ENCODE measurements around the gene IKZF3.

IKZF3 gene

GRCh38 chr17:39899215-39899614 is 35.1 kb upstream of the IKZF3 start:
- H3K27me3 ChIP-seq (ENCODE audit: insufficient read depth, low read depth): no peaks in the 10 kb centered on the region
- H3K36me3 ChIP-seq (ENCODE audit: insufficient read depth): no peaks in the 10 kb centered on the region
- no peaks in the 10 kb centered on the region for H3K79me2 ChIP-seq (ENCODE audit: insufficient read depth, low read depth)
- H3K4me2 ChIP-seq: no peak overlapping the region
- no peak overlapping the region for H2AFZ ChIP-seq (ENCODE audit: low read depth)
- no peaks in the 10 kb centered on the region for H4K20me1 ChIP-seq (ENCODE audit: insufficient read depth)
- no peak overlapping the region for H3K4me3 ChIP-seq (IDR thresholded peaks at IDR 0.05; ENCODE audit: insufficient read depth, low read depth, low read length)
- TF ChIP-seq, protein P1, sequence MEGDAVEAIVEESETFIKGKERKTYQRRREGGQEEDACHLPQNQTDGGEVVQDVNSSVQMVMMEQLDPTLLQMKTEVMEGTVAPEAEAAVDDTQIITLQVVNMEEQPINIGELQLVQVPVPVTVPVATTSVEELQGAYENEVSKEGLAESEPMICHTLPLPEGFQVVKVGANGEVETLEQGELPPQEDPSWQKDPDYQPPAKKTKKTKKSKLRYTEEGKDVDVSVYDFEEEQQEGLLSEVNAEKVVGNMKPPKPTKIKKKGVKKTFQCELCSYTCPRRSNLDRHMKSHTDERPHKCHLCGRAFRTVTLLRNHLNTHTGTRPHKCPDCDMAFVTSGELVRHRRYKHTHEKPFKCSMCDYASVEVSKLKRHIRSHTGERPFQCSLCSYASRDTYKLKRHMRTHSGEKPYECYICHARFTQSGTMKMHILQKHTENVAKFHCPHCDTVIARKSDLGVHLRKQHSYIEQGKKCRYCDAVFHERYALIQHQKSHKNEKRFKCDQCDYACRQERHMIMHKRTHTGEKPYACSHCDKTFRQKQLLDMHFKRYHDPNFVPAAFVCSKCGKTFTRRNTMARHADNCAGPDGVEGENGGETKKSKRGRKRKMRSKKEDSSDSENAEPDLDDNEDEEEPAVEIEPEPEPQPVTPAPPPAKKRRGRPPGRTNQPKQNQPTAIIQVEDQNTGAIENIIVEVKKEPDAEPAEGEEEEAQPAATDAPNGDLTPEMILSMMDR (conservative IDR thresholded peaks at IDR 0.05; ENCODE audit: low read depth, low read length): no peak
- H3K9ac ChIP-seq: no peak overlapping the region
- no peak overlapping the region for H3K27ac ChIP-seq
- H3K4me1 ChIP-seq (ENCODE audit: low read depth, poor library complexity, severe bottlenecking): peaks cover 3% of the 10 kb centered on the region

GRCh38 chr17:39898088-39898487 is 34.0 kb upstream of the IKZF3 start:
- Histone ChIP-seq H3K27me3 (ENCODE audit: insufficient read depth, low read depth) (no peaks in the 10 kb centered on the region), H4K20me1 (ENCODE audit: insufficient read depth) (no peaks in the 10 kb centered on the region), H2AFZ (ENCODE audit: low read depth) (no peak overlapping the region), H3K4me2 (no peak overlapping the region), H3K4me3 (IDR thresholded peaks at IDR 0.05; ENCODE audit: insufficient read depth, low read depth, low read length) (no peak overlapping the region), H3K36me3 (ENCODE audit: insufficient read depth) (no peaks in the 10 kb centered on the region), H3K27ac (no peak overlapping the region), H3K4me1 (ENCODE audit: low read depth, poor library complexity, severe bottlenecking) (peaks cover 3% of the 10 kb centered on the region), H3K79me2 (ENCODE audit: insufficient read depth, low read depth) (no peaks in the 10 kb centered on the region), H3K9ac (no peak overlapping the region)
- TF ChIP-seq, protein P1 (conservative IDR thresholded peaks at IDR 0.05; ENCODE audit: low read depth, low read length): no peak

GRCh38 chr17:39894681-39895376 is 30.7 kb upstream of the IKZF3 start:
- Histone ChIP-seq H2AFZ (ENCODE audit: low read depth) (no peak overlapping the region), H3K27ac (no peak overlapping the region), H3K36me3 (ENCODE audit: insufficient read depth) (no peaks in the 10 kb centered on the region), H3K4me2 (no peak overlapping the region), H3K79me2 (ENCODE audit: insufficient read depth, low read depth) (no peaks in the 10 kb centered on the region), H4K20me1 (ENCODE audit: insufficient read depth) (no peaks in the 10 kb centered on the region), H3K4me3 (IDR thresholded peaks at IDR 0.05; ENCODE audit: insufficient read depth, low read depth, low read length) (no peak overlapping the region), H3K9ac (no peak overlapping the region), H3K4me1 (ENCODE audit: low read depth, poor library complexity, severe bottlenecking) (peaks cover 3% of the 10 kb centered on the region), H3K27me3 (ENCODE audit: insufficient read depth, low read depth) (no peaks in the 10 kb centered on the region)
- TF ChIP-seq, protein P1 (conservative IDR thresholded peaks at IDR 0.05; ENCODE audit: low read depth, low read length): no peak

DNA sequence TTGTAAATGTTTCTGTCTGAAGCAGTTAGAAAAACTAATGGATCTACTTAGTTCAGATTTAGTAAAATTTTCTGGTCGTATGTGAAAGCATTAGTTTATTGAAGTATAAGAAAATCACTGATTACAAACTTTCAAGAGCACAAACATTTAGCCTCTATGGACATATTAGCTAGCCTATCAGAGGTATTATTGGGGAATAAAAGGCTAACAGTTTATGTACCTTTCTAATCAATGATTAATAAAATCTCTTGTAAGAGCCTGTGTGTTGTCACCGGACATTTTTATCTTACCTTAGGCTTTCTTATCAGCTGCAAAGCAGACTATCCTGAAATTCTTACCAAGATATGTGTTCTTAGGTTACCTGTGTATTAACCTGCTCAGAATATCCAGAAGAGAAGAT is 25.1 kb upstream of the IKZF3 start:
- no peaks in the 10 kb centered on the region for H4K20me1 ChIP-seq (ENCODE audit: insufficient read depth)
- H3K9ac ChIP-seq: no peak overlapping the region
- no peak overlapping the region for H3K4me3 ChIP-seq (IDR thresholded peaks at IDR 0.05; ENCODE audit: insufficient read depth, low read depth, low read length)
- H3K79me2 ChIP-seq (ENCODE audit: insufficient read depth, low read depth): no peaks in the 10 kb centered on the region
- no peak overlapping the region for H3K4me2 ChIP-seq
- TF ChIP-seq, protein P1 (conservative IDR thresholded peaks at IDR 0.05; ENCODE audit: low read depth, low read length): no peak
- H3K27ac ChIP-seq: no peak overlapping the region
- no peaks in the 10 kb centered on the region for H3K27me3 ChIP-seq (ENCODE audit: insufficient read depth, low read depth)
- H3K4me1 ChIP-seq (ENCODE audit: low read depth, poor library complexity, severe bottlenecking): no peaks in the 10 kb centered on the region
- H2AFZ ChIP-seq (ENCODE audit: low read depth): no peak overlapping the region
- H3K36me3 ChIP-seq (ENCODE audit: insufficient read depth): no peaks in the 10 kb centered on the region
